ENCODE results near the gene PLCL1.

Gene PLCL1

GRCh38 chr2:197954328-197954727, 149.9 kb downstream of the PLCL1 start:
- DNase-seq (ENCODE audit: low read depth), result no peak

DNA sequence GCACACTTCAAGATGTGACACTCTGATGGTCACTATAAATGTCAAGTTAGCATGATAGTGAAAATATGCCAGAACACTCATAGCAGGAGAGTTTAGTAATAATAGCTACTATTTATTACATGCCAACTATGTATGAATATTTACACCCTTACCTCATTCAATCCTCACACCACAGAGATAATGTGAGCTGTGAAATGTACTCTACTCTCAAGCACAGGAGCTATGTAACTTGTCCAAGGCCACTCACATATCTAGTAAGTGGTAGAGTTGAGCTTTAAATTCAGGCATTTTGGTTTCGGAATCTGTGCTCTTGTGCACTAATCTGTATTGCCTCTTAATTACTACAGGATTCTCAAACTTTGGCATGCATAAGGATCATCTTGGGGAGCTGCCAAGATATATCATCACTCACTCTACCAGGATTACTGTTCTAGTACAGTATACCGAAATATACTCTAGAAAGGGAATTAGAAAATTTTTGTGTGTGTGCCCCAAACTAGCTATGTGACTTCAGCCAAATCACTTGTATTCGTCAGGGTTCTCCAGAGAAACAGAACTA, 154.3 kb downstream of the PLCL1 start:
- DNase-seq (ENCODE audit: low read depth), result no peak

GRCh38 chr2:197959383-197959782, 155.0 kb downstream of the PLCL1 start:
- DNase-seq (ENCODE audit: low read depth), result no peak

DNA sequence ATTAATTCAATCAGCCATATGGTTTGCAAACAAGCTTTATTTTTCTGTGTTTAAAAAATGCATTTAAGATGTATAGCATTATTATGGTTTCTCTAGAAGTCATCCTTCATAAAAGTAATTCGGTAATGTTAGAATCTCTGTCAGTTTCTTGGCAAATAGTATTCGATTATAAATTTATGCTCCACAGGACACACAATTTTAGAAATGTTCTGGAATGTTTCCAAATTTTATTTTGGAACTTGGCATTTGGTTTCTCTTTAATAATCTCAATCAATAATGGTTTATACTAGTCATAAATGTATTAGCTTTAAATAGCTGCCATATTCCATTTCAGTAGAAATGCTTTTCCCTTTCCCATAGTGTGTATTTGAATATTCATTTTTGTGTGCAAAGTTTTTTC, 156.4 kb downstream of the PLCL1 start:
- no peak for DNase-seq (ENCODE audit: low read depth)

GRCh38 chr2:197964720-197965119, 160.3 kb downstream of the PLCL1 start:
- DNase-seq (ENCODE audit: low read depth), result no peak

GRCh38 chr2:197965756-197966155, 161.4 kb downstream of the PLCL1 start:
- no peak for DNase-seq (ENCODE audit: low read depth)

GRCh38 chr2:197969391-197969893, 165.0 kb downstream of the PLCL1 start:
- DNase-seq (ENCODE audit: low read depth), result no peak

DNA sequence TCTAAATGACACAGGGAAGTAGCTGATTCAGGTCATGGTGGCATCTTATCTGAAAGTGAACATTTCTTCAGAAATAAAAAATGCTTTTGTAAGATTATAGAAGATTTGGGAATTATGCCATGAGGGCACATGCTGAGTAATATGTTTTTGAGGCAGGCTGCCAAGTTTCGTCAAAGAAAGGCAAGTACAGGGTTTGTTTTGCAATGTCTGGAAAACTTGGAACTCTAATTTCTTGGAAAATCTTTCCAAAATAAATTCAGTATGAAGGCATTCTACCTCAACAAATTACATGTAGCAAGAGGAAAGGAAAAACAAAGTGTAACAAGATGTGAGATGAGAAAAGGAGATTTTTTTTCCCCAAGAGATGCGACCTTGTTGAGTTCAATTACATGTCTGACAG, 167.7 kb downstream of the PLCL1 start:
- no peak for DNase-seq (ENCODE audit: low read depth)

DNA sequence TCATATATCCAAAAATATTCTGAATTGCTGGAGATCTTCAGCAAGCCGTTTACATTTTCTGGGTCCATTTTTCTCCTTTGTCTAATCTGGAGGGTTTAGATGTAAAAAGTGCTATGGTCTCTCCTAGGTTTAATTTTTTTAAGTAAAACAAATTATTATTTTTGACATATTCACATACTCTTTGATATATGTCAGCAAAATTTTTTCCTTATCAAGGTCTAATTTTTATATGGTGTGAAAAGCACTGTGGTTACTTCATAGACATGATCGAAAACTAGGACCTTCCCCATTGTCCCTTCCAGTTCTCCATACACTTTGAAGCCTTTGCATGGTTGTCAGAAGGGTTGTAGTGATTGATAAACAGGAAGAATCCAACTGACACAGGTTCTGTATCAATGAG, 168.2 kb downstream of the PLCL1 start:
- DNase-seq (ENCODE audit: low read depth), result no peak

DNA sequence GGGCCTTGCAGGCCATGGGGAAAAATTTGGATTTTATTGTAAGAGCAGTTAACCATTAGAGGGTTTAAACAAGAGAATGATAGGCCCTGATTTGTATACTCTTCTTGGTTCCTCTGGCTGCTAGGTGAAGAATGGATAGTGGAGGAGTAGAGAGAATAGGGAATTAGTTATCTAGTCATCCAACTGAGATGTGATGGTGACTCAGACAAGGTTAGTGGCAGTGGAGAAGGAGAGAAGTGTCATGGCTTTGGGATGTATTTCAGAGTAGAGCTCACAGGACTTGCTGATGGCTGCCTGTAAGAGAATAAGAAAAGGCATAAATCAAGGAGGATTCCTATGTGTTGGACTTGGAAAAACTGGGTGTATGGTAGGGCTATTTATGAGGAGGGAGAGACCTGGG, 169.4 kb downstream of the PLCL1 start:
- no peak for DNase-seq (ENCODE audit: low read depth)

DNA sequence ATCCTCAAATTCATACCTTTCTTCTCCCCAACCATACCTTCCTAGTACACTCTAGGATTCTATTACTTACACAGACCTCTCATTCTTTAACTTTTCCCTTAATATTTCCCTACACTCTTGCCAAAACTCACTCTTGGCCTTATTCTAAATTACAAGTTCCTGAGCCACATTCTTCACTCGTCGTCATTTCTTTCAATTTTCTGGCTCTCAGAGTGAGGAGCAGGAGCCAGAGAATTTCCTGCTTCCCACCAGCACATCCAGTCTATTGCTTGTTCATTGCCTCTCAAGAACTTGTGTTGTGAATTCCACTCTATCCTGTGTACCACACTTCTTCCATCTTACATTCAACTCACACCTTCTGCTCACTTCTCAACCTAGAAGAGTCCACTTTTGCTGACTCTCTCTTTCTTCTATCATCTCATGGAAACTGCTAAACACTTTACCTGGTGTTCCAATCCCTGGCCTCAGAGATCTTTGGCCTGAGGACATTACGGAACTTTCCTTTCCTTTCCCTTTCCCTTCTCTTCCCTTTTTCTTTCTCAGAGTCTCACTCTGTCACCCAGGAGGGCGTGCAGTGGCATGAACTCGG, 171.6 kb downstream of the PLCL1 start:
- DNase-seq (ENCODE audit: low read depth), result no peak

- no peak for DNase-seq (ENCODE audit: low read depth)
Measured at GRCh38 chr2:197978971-197979370, 174.6 kb downstream of the PLCL1 start.

- no peak for DNase-seq (ENCODE audit: low read depth)
Measured at GRCh38 chr2:197982565-197982964, 178.2 kb downstream of the PLCL1 start.

DNA sequence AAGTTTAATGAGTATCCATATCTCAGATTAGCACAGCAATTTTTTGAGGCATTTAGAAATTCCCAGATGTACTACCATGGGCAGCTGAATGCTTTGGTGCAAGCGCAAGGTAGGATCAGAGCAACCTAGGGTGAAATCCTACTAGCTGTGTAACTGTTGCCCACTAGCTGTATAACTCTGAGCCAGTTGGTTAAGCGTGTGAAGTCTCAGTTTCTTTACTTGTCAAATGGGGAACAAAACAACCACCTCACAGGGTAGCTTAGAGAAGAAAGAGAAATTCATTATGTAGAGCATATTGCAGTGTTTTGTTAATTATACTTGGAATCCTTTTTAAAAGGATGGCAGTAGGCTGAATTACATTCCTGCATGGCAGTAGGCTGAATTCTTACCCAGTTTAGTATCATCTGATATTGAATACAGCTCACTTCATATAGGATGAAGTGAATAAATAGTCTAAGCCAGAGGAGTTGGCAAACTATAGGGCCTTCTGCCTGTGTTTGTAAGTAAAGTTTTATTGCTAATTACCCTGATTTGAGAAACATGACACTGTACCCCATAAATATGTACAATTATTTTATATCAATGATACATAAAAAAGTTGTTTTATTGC, 180.7 kb downstream of the PLCL1 start:
- DNase-seq (ENCODE audit: low read depth), result no peak

- DNase-seq (ENCODE audit: low read depth), result no peak
Measured at GRCh38 chr2:197986977-197987376, 182.6 kb downstream of the PLCL1 start.

DNA sequence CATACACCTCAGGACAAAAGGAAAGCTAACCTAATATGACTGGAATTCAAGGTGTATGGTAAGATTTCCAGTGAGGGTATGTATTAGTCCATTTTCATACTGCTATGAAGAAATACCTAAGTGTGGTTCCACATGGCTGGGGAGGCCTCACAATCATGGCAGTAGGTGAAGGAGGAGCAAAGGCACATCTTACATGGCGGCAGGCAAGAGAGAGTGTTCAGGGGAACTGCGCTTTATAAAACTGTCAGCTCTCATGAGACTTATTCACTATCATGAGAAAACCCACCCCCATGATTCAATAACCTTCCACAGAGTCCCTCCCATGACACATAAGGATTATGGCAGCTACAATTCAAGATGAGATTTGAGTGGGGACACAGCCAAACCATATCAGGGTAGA, 186.0 kb downstream of the PLCL1 start:
- no peak for DNase-seq (ENCODE audit: low read depth)

DNA sequence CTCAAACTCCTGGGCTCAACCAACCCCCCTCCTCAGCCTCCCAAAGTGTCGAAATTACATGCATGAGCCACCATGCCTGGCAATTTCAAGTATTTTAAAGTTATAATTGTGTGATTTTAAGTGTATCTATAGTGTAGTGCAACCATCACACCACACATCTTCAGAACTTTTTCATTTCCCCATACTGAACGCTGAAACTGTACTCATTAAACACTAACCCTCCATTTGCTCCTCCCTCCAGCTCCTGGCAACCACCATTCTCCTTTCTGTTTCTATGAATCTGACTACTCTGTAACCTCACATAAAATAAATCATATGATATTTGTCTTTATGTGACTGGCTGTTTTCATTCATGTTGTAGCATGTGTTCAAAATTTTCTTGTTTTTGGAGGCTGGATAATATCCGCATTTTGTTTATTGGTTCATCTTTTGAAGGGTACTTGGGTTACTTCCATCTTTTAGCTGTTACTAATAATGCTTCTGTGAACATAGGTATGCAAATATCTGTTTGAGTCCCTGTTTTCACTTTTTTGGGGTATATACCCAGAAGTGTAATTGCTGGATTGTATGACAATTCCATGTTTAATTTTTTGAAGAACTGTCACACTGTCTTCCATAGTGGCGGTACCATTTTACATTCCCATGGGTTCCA, 188.2 kb downstream of the PLCL1 start:
- no peak for DNase-seq (ENCODE audit: low read depth)

- DNase-seq (ENCODE audit: low read depth), result no peak
Measured at GRCh38 chr2:197993363-197993762, 189.0 kb downstream of the PLCL1 start.

GRCh38 chr2:197993830-197994229, 189.4 kb downstream of the PLCL1 start:
- DNase-seq (ENCODE audit: low read depth), result no peak

- no peak for DNase-seq (ENCODE audit: low read depth)
Measured at GRCh38 chr2:197994751-197995150, 190.4 kb downstream of the PLCL1 start.

GRCh38 chr2:197996583-197996982, 192.2 kb downstream of the PLCL1 start:
- no peak for DNase-seq (ENCODE audit: low read depth)

DNA sequence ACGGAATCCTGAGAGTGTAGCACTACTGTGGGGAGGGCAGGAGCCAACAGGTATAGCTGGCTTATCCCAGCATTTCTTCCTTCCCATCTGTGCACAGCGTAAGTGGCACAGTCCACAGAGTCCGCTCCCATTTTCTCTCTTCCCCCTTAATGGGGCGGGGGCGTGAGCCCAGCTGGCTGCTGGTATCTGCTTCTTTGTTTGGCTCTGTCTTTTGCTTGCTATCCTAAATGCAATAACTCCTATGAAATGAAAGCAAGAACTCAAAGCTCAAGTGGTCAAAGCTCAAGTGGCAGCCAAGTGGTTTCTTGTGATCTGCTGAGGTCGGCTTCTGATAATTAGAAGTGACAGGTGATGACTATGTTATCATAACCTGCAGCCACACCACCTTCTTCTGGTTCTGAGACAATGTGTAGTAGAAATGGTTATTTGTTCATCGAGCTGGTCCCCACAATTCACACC, 192.7 kb downstream of the PLCL1 start:
- DNase-seq (ENCODE audit: low read depth), result no peak

- no peak for DNase-seq (ENCODE audit: low read depth)
Measured at GRCh38 chr2:197998702-197999101, 194.3 kb downstream of the PLCL1 start.

Measured in stimulated activated CD8-positive, alpha-beta memory T cell treated with anti-CD3 and anti-CD28 coated beads, Interleukin-12 subunit alpha, Interleukin-12 subunit beta, amount 100 ng/mL, for 4 hours (primary cell).